Brain pericyte (primary cell): ENCODE results near the gene LTA4H.

Source experiments
- DNase-seq: peaks from one replicate; pipeline ENCODE4 v3.0.0-alpha.2; 2012; ENCODE audit warnings: low read depth, low spot score

LTA4H gene

GRCh38 chr12:96057986-96058553, 22.7 kb upstream of the LTA4H start:
- DNase-seq: no peak

GRCh38 chr12:96056646-96057455, 21.5 kb upstream of the LTA4H start:
- DNase-seq: no peak

DNA sequence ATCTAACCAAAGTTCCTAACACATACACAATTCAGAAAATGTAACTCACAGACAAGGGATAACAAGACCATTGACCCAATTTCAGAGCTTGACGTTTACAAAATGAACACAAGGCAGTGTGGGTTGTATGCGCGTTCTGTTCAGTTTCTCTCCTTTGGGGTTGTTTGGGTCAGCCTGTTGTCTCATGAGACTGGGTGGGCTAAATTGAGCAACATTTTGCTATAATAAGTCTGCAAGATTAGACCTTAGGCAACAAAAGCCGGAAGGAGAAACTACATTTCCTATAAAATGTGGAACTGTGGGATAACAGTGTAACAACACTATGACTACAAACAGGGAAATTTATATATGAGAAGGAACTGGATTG, 18.8 kb upstream of the LTA4H start:
- no peak for DNase-seq

DNA sequence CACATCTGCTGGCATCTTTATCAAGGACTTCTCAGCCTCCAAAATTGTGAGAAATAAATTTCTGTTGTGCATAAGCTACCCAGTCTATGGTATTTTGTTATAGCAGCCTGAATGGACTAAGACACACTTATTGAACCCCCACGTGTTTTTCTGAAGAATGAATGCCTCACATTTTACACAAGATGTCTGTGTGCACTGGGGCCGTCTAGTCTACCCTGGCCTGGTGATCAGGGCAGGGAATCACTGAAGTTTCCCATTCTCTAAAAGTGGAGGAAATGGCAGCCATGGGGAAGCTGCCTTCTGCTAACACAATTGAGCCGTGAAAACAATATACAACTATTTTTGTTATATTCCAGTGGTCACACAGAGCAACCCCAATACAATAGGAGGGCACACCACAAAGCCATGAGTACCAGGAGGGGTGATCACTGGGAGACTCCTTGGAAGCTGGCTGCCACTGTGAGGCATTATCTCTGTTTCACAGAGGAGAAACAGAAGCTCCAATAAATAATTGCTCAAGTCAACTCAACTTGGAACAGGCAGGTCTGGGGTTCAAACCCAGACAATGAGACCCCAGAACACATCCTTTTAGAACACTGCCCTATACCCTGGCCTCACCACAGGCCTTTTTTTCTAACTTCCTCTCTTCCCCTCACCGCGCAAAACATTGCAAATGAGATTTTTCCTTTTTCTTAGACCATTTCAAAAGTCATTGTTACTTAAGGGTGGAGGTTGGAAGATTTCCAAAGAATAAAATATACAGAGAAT, 18.3 kb upstream of the LTA4H start:
- DNase-seq: no peak

- no peak for DNase-seq
Measured at GRCh38 chr12:96051756-96052485, 16.5 kb upstream of the LTA4H start.

DNA sequence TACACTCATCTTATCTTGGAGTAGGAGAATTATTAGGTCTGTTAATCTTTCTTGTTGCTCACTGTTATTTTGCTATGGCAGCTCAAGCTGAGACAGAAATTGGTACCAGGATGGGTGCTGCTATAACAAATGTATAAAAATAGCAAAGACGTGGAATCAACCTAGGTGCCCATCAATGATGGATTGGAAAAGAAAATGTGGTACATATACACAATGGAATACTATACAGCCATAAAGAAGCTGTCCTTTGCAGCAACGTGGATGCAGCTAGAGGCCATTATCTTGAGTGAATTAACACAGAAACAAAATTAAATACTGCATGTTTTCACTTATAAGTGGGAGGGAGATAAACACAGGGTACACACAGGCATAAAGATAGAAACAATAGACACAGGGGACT, 14.8 kb upstream of the LTA4H start:
- no peak for DNase-seq

DNA sequence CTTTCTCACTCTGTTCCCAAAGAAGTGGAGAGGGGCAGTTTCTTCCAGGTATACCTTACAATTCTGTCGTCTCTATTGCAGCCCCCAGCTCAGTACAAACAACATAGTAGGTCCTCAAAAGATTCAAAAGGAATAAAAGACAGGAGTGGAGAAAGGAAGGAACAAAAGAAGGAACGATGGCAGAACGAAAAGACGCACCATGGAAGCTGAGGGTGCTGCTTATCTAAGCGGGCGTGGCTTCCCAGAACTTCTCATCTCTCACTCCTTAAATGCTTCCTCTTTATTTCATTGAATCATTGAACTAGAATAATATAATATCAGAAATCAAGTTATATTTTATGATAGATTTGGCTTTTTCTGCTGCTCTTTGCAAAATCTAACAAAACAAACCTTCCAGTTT, 13.7 kb upstream of the LTA4H start:
- no peak for DNase-seq

GRCh38 chr12:96048393-96048969, 13.1 kb upstream of the LTA4H start:
- no peak for DNase-seq

- DNase-seq: no peak
Measured at GRCh38 chr12:96047229-96048211, 12.1 kb upstream of the LTA4H start.

- no peak for DNase-seq
Measured at GRCh38 chr12:96046543-96047228, 11.3 kb upstream of the LTA4H start.

DNA sequence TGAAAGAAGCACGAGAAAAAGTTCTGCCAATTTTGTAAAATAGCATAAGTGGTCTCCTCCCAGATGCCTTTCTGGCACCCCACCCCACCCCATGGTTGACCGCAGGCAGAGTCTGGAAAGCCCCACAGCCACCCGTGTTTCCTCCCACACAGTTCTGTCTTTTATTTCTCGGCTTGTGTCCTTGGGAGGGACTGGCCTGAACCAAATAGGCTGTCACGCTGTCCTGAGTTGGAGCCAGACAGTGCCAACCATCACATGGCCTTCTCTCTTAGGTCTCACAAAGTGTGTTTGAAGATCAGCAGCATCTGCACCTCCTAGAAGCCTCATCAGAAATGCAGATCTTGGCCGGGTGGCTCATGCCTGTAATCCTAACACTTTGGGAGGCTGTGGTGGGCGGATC, 10.2 kb upstream of the LTA4H start:
- no peak for DNase-seq

DNA sequence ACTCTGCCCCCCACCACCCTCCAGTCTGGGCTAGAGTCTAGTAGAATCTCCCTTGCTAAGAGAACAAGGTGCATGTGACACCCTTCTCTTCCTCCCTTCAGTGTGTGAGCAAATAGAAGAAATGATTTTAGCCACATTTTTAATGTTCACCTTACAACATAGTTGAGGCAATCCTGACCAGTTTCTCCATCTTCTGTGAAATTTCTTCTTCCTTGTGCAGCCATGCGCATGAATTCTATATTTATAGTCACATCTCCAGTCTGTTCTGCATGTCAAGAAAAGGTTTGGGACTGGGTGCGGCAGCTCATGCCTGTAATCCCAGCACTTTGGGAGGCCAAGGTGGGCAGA, 9.5 kb upstream of the LTA4H start:
- no peak for DNase-seq

GRCh38 chr12:96044017-96044942, 8.9 kb upstream of the LTA4H start:
- no peak for DNase-seq

DNA sequence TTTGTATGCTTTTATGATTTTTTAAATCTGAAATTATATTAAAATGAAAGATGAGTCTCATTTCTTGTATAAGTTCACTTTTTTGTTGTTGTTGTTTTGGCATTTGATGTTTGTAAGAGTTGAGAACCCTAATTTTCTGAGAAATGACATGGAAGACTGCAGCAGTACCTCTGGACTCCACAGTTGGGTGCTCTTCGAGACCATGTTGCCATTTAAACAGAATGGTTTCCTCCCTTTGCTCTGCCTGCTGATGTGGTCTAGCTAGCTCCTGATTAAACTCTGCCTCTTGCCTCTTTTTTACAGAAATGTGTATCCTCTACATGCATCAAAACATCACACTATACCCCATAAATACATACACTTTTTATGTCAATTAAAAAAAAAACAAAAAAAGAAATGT, 5.8 kb upstream of the LTA4H start:
- no peak for DNase-seq

DNA sequence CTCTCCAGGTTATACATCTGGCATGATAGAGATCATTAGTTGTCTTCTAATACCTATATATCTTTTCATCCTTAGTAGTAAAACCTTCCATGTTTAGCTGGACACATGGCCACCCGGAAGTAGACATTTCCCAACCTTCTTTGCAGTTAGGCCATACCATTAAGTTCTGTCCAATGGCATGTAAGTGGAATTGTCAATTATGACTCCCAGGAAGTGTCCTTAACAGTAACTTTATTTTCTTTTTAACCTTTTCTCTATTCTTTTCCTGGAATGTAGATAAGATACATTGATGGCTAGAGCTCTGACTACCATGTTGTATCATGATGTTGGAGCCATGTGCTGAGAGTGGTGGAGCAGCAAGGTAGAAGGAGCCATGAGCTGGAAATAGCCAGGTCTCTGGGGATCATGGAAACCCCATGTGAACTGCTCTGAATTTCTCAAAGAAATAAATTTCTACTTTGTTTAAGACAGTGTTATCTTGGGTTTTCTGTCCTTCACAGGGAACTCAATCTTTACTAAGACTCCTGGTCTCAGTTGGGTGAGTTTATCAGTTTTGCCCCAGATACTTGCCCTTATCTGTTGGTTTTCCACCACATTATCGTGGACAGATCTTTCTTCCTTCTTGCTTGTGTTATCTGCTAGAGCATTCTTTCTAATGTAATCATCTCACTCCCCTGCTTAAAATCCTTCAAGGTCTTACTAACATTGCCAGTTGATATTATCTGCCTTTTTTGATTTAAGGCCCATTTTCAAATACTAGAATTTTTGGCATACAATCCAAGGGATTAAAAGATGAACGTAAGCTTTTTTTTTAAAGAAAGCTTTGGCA, 5.1 kb upstream of the LTA4H start:
- no peak for DNase-seq

- no peak for DNase-seq
Measured at GRCh38 chr12:96039516-96039915, 4.1 kb upstream of the LTA4H start.

- no peak for DNase-seq
Measured at GRCh38 chr12:96036765-96037455, 1.5 kb upstream of the LTA4H start.
